ENCODE measurements around the gene ILF3. TPM values are rescaled to one million over a fixed set of nuclear protein-coding genes. Genes with fewer than 3 reads are reported as not detected.
"Not testable (repeated sequence)": the region's sequence is repeated elsewhere in the genome, so short reads cannot be mapped to it uniquely, and the experiment has no call there.

The ILF3 gene
- total RNA-seq, 4 donors from 2014 or later = 114 to 280 (median 132) TPM

- Histone ChIP-seq H3K4me1 (peaks cover 24% of the 10 kb centered on the region), H3K27ac (no peak overlapping the region), H3K27me3 (no peaks in the 10 kb centered on the region), H3K36me3 (peaks cover 42% of the 10 kb centered on the region), H3K4me3 (no peak overlapping the region), H3K9me3 (no peaks in the 10 kb centered on the region)
- 88% methylated on average over 24 of the region's 24 CpGs for WGBS
- TF ChIP-seq, protein P1, sequence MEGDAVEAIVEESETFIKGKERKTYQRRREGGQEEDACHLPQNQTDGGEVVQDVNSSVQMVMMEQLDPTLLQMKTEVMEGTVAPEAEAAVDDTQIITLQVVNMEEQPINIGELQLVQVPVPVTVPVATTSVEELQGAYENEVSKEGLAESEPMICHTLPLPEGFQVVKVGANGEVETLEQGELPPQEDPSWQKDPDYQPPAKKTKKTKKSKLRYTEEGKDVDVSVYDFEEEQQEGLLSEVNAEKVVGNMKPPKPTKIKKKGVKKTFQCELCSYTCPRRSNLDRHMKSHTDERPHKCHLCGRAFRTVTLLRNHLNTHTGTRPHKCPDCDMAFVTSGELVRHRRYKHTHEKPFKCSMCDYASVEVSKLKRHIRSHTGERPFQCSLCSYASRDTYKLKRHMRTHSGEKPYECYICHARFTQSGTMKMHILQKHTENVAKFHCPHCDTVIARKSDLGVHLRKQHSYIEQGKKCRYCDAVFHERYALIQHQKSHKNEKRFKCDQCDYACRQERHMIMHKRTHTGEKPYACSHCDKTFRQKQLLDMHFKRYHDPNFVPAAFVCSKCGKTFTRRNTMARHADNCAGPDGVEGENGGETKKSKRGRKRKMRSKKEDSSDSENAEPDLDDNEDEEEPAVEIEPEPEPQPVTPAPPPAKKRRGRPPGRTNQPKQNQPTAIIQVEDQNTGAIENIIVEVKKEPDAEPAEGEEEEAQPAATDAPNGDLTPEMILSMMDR (IDR thresholded peaks at IDR 0.05) = no peak
- TF ChIP-seq POLR2AphosphoS5 (IDR thresholded peaks at IDR 0.05) (no peak), POLR2A (IDR thresholded peaks at IDR 0.05) (no peak), EP300 (IDR thresholded peaks at IDR 0.05) (no peak)
- no peak for DNase-seq (ENCODE audit: low spot score in 2 of 2)
These were observed 17.0 kb downstream of the ILF3 start for GRCh38 chr19:10670876-10671804.

- DNase-seq (ENCODE audit: low spot score in 2 of 2); H3K9me3 ChIP-seq; H3K27ac ChIP-seq; H3K4me3 ChIP-seq; H3K27me3 ChIP-seq: not testable (repeated sequence)
- Histone ChIP-seq H3K36me3 (peaks cover 43% of the 10 kb centered on the region), H3K4me1 (peaks cover 24% of the 10 kb centered on the region)
- 97% methylated on average over 3 of the region's 3 CpGs for WGBS
These were observed 17.8 kb downstream of the ILF3 start for GRCh38 chr19:10671922-10672321.

GRCh38 chr19:10675214-10675613 lies 21.1 kb downstream of the ILF3 start:
- not testable (repeated sequence) for H3K27me3 ChIP-seq; H3K9me3 ChIP-seq; H3K4me3 ChIP-seq; DNase-seq (ENCODE audit: low spot score in 2 of 2); H3K27ac ChIP-seq; H3K4me1 ChIP-seq
- WGBS = 90% methylated on average over 8 of the region's 8 CpGs
- H3K36me3 ChIP-seq = peaks cover 76% of the 10 kb centered on the region

DNA sequence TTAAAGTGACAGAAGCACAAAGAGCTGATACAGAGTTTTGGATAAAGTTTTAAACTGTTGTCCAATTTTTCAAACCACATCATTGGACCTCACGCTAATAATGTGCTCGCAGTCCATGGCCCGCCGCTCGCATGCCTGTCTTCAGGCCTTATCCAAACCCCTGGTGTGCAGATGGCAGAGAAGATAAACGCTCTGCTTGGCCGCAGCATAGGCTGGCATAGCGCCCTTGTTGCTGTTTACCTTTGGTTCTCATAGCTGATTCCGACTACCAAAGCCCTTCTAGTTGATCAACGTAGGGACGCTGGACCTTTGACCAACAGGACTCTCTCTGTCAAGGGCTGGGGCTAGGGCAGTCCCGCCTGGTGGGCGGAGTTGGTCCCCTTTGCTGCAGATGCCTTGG lies 23.6 kb downstream of the ILF3 start:
- no peak overlapping the region for H3K27ac ChIP-seq
- H3K4me1 ChIP-seq = peaks cover 4% of the 10 kb centered on the region
- TF ChIP-seq POLR2A (IDR thresholded peaks at IDR 0.05) = no peak
- TF ChIP-seq, protein P1 (IDR thresholded peaks at IDR 0.05) = no peak
- no peak for TF ChIP-seq EP300 (IDR thresholded peaks at IDR 0.05)
- TF ChIP-seq POLR2AphosphoS5 (IDR thresholded peaks at IDR 0.05) = no peak
- H3K36me3 ChIP-seq = peaks cover 86% of the 10 kb centered on the region
- H3K4me3 ChIP-seq = no peak overlapping the region
- WGBS = 91% methylated on average over 13 of the region's 13 CpGs
- no peak for DNase-seq (ENCODE audit: low spot score in 2 of 2)
- H3K27me3 ChIP-seq = no peaks in the 10 kb centered on the region
- no peaks in the 10 kb centered on the region for H3K9me3 ChIP-seq

DNA sequence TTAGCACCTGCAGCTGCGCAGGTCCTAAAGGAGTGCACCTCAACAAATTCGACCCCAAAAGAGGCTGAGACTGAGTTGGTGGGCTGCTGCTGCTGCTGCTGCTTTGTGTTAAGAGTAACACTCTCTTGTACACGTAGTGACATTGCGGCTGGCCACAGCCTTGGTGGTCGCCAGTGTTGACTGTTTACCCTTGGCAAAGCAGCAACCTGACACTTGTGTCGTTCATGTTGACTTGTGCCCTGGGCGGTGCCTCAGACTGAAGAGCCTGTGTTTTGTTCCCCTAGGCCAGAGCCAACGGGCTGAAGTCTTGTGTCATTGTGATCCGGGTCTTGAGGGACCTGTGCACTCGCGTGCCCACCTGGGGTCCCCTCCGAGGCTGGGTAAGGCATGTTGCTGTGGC lies 24.7 kb downstream of the ILF3 start:
- H3K27ac ChIP-seq = no peak overlapping the region
- peaks cover 86% of the 10 kb centered on the region for H3K36me3 ChIP-seq
- no peaks in the 10 kb centered on the region for H3K27me3 ChIP-seq
- 86% methylated on average over 12 of the region's 12 CpGs for WGBS
- no peaks in the 10 kb centered on the region for H3K9me3 ChIP-seq
- DNase-seq (ENCODE audit: low spot score in 2 of 2) = no peak
- H3K4me1 ChIP-seq = peaks cover 4% of the 10 kb centered on the region
- TF ChIP-seq POLR2AphosphoS5 (IDR thresholded peaks at IDR 0.05) (no peak), POLR2A (IDR thresholded peaks at IDR 0.05) (no peak), EP300 (IDR thresholded peaks at IDR 0.05) (no peak)
- no peak overlapping the region for H3K4me3 ChIP-seq

GRCh38 chr19:10679743-10680142 lies 25.6 kb downstream of the ILF3 start:
- peaks cover 6% of the 10 kb centered on the region for H3K4me1 ChIP-seq
- 91% methylated on average over 16 of the region's 18 CpGs for WGBS
- no peak for TF ChIP-seq EP300 (IDR thresholded peaks at IDR 0.05)
- TF ChIP-seq, protein P1 (IDR thresholded peaks at IDR 0.05) = no peak
- TF ChIP-seq POLR2A (IDR thresholded peaks at IDR 0.05) = no peak
- no peak overlapping the region for H3K27ac ChIP-seq
- H3K4me3 ChIP-seq = no peak overlapping the region
- no peak for DNase-seq (ENCODE audit: low spot score in 2 of 2)
- no peaks in the 10 kb centered on the region for H3K9me3 ChIP-seq
- peaks cover 89% of the 10 kb centered on the region for H3K36me3 ChIP-seq
- no peaks in the 10 kb centered on the region for H3K27me3 ChIP-seq

Measured in suprapubic skin (tissue), 4 donors.